HG02943 (cell line): ENCODE results near the gene SHANK3.

Experiments
- ATAC-seq: cut with Tn5 transposase; IDR thresholded peaks from one replicate; pipeline ENCODE4 v1.9.1; 2021; ENCODE audit warnings: mild to moderate bottlenecking, low read depth, moderate library complexity; ENCODE audit not compliant: unreplicated experiment

The SHANK3 gene

GRCh38 chr22:50677493-50678217, 5.0 kb downstream of the SHANK3 start:
- ATAC-seq: no peak

- no peak for ATAC-seq
Measured at GRCh38 chr22:50678218-50678650, 5.6 kb downstream of the SHANK3 start.

GRCh38 chr22:50678651-50679521, 6.3 kb downstream of the SHANK3 start:
- no peak for ATAC-seq

- ATAC-seq: no peak
Measured at GRCh38 chr22:50683086-50683993, 10.7 kb downstream of the SHANK3 start.

GRCh38 chr22:50683994-50684371, 11.4 kb downstream of the SHANK3 start:
- ATAC-seq: no peak

GRCh38 chr22:50684501-50684900, 11.9 kb downstream of the SHANK3 start:
- ATAC-seq: no peak

GRCh38 chr22:50684986-50685385, 12.4 kb downstream of the SHANK3 start:
- no peak for ATAC-seq

- no peak for ATAC-seq
Measured at GRCh38 chr22:50686794-50687193, 14.2 kb downstream of the SHANK3 start.

GRCh38 chr22:50687829-50688228, 15.2 kb downstream of the SHANK3 start:
- ATAC-seq: no peak

- ATAC-seq: no peak
Measured at GRCh38 chr22:50688448-50688847, 15.8 kb downstream of the SHANK3 start.

GRCh38 chr22:50691521-50691920, 18.9 kb downstream of the SHANK3 start:
- no peak for ATAC-seq

GRCh38 chr22:50693462-50693861, 20.8 kb downstream of the SHANK3 start:
- no peak for ATAC-seq

GRCh38 chr22:50694099-50694605, 21.5 kb downstream of the SHANK3 start:
- no peak for ATAC-seq

- no peak for ATAC-seq
Measured at GRCh38 chr22:50694766-50695420, 22.3 kb downstream of the SHANK3 start.

- ATAC-seq: no peak
Measured at GRCh38 chr22:50695421-50696250, 23.0 kb downstream of the SHANK3 start.

GRCh38 chr22:50696251-50696798, 23.7 kb downstream of the SHANK3 start:
- no peak for ATAC-seq

GRCh38 chr22:50696799-50697561, 24.4 kb downstream of the SHANK3 start:
- ATAC-seq: no peak
